Measurements from ENCODE around the gene SPRYD3. TPM values are rescaled to one million over a fixed set of nuclear protein-coding genes. Genes with fewer than 3 reads are reported as not detected.

Gene SPRYD3
- total and polyA plus RNA-seq, 2 experiments from 2014 or later = 4.3 to 5.4 TPM

DNA sequence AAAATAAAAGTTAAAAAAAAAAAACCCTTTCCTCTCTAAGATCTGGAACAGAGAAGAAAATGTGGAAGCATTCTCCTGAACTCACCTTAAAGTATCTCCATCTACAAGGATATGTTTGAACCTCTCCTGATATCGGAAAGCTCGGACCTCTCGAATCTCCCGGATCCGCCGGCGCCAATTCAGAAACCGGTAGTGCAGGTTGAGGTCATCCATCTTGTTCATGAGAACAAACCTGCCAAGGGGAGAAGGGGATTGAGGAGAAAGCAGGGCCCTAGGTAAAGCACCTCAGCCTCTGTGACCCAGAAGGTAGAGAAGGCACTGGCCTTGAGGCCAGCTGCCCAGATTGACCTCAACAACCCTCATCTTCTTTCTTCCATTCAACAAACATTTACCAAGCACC lies 2.2 kb downstream of the SPRYD3 start:
- TF ChIP-seq, protein P1, sequence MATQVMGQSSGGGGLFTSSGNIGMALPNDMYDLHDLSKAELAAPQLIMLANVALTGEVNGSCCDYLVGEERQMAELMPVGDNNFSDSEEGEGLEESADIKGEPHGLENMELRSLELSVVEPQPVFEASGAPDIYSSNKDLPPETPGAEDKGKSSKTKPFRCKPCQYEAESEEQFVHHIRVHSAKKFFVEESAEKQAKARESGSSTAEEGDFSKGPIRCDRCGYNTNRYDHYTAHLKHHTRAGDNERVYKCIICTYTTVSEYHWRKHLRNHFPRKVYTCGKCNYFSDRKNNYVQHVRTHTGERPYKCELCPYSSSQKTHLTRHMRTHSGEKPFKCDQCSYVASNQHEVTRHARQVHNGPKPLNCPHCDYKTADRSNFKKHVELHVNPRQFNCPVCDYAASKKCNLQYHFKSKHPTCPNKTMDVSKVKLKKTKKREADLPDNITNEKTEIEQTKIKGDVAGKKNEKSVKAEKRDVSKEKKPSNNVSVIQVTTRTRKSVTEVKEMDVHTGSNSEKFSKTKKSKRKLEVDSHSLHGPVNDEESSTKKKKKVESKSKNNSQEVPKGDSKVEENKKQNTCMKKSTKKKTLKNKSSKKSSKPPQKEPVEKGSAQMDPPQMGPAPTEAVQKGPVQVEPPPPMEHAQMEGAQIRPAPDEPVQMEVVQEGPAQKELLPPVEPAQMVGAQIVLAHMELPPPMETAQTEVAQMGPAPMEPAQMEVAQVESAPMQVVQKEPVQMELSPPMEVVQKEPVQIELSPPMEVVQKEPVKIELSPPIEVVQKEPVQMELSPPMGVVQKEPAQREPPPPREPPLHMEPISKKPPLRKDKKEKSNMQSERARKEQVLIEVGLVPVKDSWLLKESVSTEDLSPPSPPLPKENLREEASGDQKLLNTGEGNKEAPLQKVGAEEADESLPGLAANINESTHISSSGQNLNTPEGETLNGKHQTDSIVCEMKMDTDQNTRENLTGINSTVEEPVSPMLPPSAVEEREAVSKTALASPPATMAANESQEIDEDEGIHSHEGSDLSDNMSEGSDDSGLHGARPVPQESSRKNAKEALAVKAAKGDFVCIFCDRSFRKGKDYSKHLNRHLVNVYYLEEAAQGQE (IDR thresholded peaks at IDR 0.05; ENCODE audit: unreplicated experiment) = no peak
- TF ChIP-seq, protein P2, sequence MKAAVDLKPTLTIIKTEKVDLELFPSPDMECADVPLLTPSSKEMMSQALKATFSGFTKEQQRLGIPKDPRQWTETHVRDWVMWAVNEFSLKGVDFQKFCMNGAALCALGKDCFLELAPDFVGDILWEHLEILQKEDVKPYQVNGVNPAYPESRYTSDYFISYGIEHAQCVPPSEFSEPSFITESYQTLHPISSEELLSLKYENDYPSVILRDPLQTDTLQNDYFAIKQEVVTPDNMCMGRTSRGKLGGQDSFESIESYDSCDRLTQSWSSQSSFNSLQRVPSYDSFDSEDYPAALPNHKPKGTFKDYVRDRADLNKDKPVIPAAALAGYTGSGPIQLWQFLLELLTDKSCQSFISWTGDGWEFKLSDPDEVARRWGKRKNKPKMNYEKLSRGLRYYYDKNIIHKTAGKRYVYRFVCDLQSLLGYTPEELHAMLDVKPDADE (IDR thresholded peaks at IDR 0.05) = no peak
- TF ChIP-seq EZH2 (IDR thresholded peaks at IDR 0.05; ENCODE audit: low read depth, unreplicated experiment) (no peak), POLR2AphosphoS5 (IDR thresholded peaks at IDR 0.05; ENCODE audit: low read depth) (no peak), STAT1 (IDR thresholded peaks at IDR 0.05; ENCODE audit: unreplicated experiment) (no peak), EZH2phosphoT487 (IDR thresholded peaks at IDR 0.05; ENCODE audit: unreplicated experiment) (no peak), NANOG (IDR thresholded peaks at IDR 0.05; ENCODE audit: borderline replicate concordance) (no peak)
- TF ChIP-seq, protein P3, sequence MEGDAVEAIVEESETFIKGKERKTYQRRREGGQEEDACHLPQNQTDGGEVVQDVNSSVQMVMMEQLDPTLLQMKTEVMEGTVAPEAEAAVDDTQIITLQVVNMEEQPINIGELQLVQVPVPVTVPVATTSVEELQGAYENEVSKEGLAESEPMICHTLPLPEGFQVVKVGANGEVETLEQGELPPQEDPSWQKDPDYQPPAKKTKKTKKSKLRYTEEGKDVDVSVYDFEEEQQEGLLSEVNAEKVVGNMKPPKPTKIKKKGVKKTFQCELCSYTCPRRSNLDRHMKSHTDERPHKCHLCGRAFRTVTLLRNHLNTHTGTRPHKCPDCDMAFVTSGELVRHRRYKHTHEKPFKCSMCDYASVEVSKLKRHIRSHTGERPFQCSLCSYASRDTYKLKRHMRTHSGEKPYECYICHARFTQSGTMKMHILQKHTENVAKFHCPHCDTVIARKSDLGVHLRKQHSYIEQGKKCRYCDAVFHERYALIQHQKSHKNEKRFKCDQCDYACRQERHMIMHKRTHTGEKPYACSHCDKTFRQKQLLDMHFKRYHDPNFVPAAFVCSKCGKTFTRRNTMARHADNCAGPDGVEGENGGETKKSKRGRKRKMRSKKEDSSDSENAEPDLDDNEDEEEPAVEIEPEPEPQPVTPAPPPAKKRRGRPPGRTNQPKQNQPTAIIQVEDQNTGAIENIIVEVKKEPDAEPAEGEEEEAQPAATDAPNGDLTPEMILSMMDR (conservative IDR thresholded peaks at IDR 0.05; ENCODE audit: low read depth in 2 of 2) = no peak
- ATAC-seq (no peak), DNase-seq (ENCODE audit: low spot score) (no peak)
- H4K20me1 ChIP-seq (replicated peaks; ENCODE audit: insufficient read depth) = no peaks in the 10 kb centered on the region
- no peak overlapping the region for H3K4me2 ChIP-seq
- H3K4me3 ChIP-seq = no peak overlapping the region
- Mint-ChIP-seq H3K36me3 (ENCODE audit: low read depth) (peaks cover 11% of the 10 kb centered on the region), H3K9me3 (no peaks in the 10 kb centered on the region), H3K4me1 (peaks cover 20% of the 10 kb centered on the region), H3K27me3 (ENCODE audit: insufficient read depth, low read depth, poor library complexity) (peaks cover 20% of the 10 kb centered on the region), H3K27ac (no peak overlapping the region), H3K4me3 (peak overlapping the region; percentile 48; the same call in 2 of the 3 replicates)
- H3K4me1 ChIP-seq (ENCODE audit: insufficient read depth) = peaks cover 17% of the 10 kb centered on the region
- H3K27me3 ChIP-seq (ENCODE audit: insufficient read depth) = peaks cover 20% of the 10 kb centered on the region
- H3F3A ChIP-seq (replicated peaks; ENCODE audit: low read depth) = peaks cover 16% of the 10 kb centered on the region; the same call in 1 of the 2 replicates
- no peaks in the 10 kb centered on the region for H3K36me3 ChIP-seq (ENCODE audit: insufficient read depth)
- H3K9me2 ChIP-seq (ENCODE audit: insufficient read depth) = no peaks in the 10 kb centered on the region
- no peak overlapping the region for H2AFZ ChIP-seq
- H3K79me2 ChIP-seq (replicated peaks; ENCODE audit: insufficient read depth) = no peaks in the 10 kb centered on the region
- H3K27ac ChIP-seq (ENCODE audit: low read depth) = no peak overlapping the region

DNA sequence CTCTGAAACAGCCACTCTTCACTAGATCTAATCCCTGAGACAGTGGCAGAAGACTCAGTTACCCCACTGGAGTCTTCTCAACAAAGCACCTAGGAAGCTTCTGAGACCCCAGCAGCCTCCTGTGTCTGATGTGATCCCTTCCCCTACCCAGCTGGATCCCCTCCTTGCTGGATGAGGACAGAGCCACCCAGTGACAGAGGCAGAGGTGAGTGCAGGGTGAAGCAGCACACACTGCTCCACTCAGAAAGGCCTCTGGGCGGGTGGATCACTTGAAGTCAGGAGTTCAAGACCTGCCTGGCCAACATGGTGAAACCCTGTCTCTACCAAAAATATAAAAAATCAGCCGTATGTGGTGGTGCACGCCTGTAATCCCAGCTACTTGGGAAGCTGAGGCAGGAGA lies 2.7 kb downstream of the SPRYD3 start:
- Histone ChIP-seq H3F3A (replicated peaks; ENCODE audit: low read depth) (peaks cover 16% of the 10 kb centered on the region; the same call in 1 of the 2 replicates), H2AFZ (no peak overlapping the region), H3K9me2 (ENCODE audit: insufficient read depth) (no peaks in the 10 kb centered on the region), H3K27me3 (ENCODE audit: insufficient read depth) (peaks cover 15% of the 10 kb centered on the region), H4K20me1 (replicated peaks; ENCODE audit: insufficient read depth) (no peaks in the 10 kb centered on the region), H3K4me3 (no peak overlapping the region), H3K79me2 (replicated peaks; ENCODE audit: insufficient read depth) (no peaks in the 10 kb centered on the region), H3K27ac (ENCODE audit: low read depth) (no peak overlapping the region), H3K4me1 (ENCODE audit: insufficient read depth) (peaks cover 17% of the 10 kb centered on the region), H3K4me2 (no peak overlapping the region), H3K36me3 (ENCODE audit: insufficient read depth) (no peaks in the 10 kb centered on the region)
- H3K36me3 Mint-ChIP-seq (ENCODE audit: low read depth) = peaks cover 11% of the 10 kb centered on the region
- H3K27ac Mint-ChIP-seq = no peak overlapping the region
- ATAC-seq (no peak), DNase-seq (ENCODE audit: low spot score) (no peak)
- H3K27me3 Mint-ChIP-seq (ENCODE audit: insufficient read depth, low read depth, poor library complexity) = peaks cover 17% of the 10 kb centered on the region
- H3K9me3 Mint-ChIP-seq = no peaks in the 10 kb centered on the region
- H3K4me1 Mint-ChIP-seq = peaks cover 24% of the 10 kb centered on the region
- H3K4me3 Mint-ChIP-seq = no peak overlapping the region
- TF ChIP-seq JUNB (IDR thresholded peaks at IDR 0.05; ENCODE audit: unreplicated experiment) = no peak
- TF ChIP-seq, protein P4, sequence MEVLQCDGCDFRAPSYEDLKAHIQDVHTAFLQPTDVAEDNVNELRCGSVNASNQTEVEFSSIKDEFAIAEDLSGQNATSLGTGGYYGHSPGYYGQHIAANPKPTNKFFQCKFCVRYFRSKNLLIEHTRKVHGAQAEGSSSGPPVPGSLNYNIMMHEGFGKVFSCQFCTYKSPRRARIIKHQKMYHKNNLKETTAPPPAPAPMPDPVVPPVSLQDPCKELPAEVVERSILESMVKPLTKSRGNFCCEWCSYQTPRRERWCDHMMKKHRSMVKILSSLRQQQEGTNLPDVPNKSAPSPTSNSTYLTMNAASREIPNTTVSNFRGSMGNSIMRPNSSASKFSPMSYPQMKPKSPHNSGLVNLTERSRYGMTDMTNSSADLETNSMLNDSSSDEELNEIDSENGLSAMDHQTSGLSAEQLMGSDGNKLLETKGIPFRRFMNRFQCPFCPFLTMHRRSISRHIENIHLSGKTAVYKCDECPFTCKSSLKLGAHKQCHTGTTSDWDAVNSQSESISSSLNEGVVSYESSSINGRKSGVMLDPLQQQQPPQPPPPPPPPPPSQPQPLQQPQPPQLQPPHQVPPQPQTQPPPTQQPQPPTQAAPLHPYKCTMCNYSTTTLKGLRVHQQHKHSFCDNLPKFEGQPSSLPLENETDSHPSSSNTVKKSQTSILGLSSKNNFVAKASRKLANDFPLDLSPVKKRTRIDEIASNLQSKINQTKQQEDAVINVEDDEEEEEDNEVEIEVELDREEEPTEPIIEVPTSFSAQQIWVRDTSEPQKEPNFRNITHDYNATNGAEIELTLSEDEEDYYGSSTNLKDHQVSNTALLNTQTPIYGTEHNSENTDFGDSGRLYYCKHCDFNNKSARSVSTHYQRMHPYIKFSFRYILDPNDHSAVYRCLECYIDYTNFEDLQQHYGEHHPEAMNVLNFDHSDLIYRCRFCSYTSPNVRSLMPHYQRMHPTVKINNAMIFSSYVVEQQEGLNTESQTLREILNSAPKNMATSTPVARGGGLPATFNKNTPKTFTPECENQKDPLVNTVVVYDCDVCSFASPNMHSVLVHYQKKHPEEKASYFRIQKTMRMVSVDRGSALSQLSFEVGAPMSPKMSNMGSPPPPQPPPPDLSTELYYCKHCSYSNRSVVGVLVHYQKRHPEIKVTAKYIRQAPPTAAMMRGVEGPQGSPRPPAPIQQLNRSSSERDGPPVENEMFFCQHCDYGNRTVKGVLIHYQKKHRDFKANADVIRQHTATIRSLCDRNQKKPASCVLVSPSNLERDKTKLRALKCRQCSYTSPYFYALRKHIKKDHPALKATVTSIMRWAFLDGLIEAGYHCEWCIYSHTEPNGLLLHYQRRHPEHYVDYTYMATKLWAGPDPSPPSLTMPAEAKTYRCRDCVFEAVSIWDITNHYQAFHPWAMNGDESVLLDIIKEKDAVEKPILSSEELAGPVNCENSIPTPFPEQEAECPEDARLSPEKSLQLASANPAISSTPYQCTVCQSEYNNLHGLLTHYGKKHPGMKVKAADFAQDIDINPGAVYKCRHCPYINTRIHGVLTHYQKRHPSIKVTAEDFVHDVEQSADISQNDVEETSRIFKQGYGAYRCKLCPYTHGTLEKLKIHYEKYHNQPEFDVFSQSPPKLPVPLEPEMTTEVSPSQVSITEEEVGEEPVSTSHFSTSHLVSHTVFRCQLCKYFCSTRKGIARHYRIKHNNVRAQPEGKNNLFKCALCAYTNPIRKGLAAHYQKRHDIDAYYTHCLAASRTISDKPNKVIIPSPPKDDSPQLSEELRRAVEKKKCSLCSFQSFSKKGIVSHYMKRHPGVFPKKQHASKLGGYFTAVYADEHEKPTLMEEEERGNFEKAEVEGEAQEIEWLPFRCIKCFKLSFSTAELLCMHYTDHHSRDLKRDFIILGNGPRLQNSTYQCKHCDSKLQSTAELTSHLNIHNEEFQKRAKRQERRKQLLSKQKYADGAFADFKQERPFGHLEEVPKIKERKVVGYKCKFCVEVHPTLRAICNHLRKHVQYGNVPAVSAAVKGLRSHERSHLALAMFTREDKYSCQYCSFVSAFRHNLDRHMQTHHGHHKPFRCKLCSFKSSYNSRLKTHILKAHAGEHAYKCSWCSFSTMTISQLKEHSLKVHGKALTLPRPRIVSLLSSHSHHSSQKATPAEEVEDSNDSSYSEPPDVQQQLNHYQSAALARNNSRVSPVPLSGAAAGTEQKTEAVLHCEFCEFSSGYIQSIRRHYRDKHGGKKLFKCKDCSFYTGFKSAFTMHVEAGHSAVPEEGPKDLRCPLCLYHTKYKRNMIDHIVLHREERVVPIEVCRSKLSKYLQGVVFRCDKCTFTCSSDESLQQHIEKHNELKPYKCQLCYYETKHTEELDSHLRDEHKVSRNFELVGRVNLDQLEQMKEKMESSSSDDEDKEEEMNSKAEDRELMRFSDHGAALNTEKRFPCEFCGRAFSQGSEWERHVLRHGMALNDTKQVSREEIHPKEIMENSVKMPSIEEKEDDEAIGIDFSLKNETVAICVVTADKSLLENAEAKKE (CRISPR knock-in tag; IDR thresholded peaks at IDR 0.05) = no peak

All from GM23338 (cell line).